GM18502 (cell line): ENCODE results near the gene KDM5A.
"Not testable (repeated sequence)": the region's sequence is repeated elsewhere in the genome, so short reads cannot be mapped to it uniquely, and the experiment has no call there.

Experiments
- ATAC-seq: cut with Tn5 transposase; IDR thresholded peaks from one replicate; pipeline ENCODE4 v1.9.1; 2021; ENCODE audit warnings: mild to moderate bottlenecking; ENCODE audit not compliant: unreplicated experiment, poor library complexity

Gene KDM5A

DNA sequence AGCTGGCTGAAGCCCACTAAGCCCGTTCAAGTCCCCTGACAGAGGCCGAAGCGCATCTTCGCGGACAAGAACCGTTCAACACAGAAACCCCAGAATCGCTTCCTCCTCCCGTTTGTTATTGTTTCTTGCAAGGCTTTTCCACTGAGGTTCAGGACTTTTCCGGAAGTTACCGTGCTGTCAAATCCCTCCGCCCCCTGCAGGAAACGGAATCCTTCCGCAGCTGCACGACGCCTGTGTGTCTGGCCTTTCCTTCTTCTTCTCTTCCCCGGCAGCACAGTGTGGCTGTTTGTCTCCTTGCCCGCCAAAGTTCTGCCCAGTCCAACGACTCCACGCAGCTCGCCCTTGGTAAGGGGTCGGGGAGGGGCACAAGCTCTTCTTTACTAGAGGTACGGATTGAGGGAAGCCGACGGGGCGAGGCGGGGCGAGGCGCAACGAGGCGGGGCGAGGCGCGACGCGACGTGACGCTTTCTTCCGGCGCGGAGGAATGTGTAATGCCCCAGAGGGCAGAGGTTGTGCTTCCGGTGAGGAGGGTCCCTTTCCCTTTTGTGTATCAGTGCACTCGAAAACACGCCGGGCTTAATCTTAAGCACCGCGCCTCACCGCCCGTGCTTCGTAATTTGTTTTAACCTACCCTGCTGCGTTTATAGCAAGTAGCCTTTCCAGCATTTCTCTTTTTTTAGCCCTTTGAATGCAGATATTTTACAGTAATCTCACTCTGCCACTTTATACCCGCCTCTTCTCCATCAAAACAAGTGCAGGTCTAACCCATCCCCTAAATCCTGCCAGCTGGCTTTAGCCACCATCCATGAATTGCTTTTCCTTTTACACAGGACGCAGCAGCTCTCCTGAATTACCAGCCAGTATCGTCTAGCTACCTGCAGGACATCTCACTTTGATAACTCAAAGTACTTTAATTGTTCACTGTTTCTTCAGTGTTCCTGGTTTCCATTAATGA lies at the start of gene KDM5A:
Gene KDM5A, minus strand, starts transcription at position 179 of the 955 bp plus-strand sequence. CDS start 229 bp downstream, outside the sequence.
- ATAC-seq: peak; percentile 89

GRCh38 chr12:435737-436136 lies 46.6 kb upstream of the KDM5A start:
- not testable (repeated sequence) for ATAC-seq

- no peak for ATAC-seq
These were observed 33.4 kb upstream of the KDM5A start for GRCh38 chr12:422526-422925.

DNA sequence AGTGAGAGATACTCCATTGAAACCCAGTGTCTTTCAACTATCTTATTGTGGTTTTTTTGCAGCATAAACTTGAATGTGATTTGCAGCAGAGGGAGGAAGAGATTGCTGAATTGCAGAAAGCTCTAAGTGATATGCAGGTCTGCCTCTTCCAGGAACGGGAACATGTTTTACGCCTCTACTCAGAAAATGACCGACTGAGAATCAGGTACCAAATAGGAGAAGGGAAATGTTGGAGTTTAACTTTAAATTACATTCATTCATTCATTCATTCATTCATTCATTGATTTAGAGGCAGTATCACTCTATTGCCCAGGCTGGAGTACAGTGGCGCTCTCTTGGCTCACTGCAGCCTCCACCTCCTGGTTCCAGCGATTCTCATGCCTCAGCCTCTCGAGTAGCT lies 29.3 kb upstream of the KDM5A start:
- ATAC-seq: no peak

DNA sequence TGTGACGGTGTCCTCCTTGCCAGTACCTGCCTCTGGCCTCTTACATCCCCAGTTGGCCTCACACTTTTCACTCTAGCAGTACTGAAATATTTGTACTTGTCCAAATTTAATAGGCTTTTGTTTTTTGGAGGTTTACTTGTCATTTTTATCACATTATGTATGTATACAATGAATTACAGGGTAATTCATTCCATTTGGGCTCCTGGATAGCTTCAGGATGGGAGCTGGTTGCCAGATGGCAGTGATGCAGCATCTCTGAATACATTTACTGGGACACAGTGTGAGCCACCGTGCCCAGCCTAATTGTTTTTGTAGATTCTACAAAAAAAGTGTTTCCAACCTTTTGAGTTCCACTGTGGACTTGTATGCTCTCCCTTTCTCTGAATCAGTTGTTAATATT lies 25.7 kb upstream of the KDM5A start:
- no peak for ATAC-seq

- no peak for ATAC-seq
These were observed 12.9 kb upstream of the KDM5A start for GRCh38 chr12:402029-402389.

DNA sequence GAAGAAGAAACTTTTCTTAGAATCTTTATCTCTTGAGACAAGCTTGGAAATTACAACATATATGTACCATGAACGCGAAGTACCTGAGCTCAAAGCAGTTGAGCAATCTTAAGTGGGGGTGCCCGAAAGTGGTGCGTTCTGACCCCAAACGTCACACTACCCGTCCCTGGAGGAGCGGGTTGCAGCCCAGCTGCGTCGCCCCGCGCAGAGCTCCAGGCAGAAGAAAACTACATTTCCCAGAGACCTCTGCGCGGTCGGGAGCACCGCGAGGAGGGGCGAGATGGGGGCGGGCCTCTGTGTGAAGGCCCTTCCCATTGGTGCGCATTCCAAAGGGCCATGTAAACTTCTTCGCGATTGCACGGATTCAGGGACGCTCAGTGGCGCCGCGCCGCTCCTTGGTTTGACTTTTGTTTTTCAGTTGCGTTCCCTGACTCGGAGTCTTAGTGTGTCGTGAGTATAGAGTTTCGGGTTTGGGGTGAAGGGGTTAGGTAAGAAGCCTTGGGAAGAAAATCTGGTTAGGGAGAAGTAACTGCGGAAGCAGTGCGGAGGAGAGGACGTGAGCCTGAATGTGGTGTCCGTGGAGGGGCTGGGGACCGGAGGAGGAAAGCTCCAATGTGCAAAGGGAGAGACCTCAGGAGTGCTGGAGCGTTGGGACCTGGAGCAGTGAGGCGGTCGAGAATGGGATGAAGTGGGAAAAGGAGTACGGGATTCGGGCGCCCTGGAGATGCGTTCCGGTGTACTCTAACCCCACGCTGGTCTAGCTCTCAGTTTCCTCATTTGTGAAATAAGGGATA lies 12.3 kb upstream of the KDM5A start, which contains the start of gene CCDC77:
Gene CCDC77, plus strand, starts transcription at position 410 of the 794 bp plus-strand sequence. CDS start 7,740 bp downstream, outside the sequence.
- ATAC-seq: peak; percentile 98

DNA sequence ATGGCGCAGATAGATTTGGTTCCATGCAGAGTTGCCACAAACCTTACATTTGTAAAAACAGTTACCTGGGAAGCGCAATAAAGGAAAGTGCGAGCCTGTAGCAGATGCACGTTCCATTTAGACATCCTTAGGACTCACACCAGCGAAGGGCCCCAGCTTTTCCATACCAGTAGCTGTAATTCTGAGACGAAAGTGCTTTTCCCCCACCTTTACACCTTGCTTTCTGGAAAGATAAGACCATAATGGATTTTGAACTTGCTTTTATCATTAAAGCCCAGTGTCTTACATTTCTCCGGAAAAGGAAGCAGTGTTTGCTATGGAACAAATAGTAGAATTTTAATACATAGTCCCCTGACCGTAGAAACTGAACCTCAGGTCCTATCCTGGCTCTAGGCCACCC lies 11.7 kb upstream of the KDM5A start:
- ATAC-seq: no peak

- peak; percentile 30 for ATAC-seq
These were observed 479 bp downstream of the KDM5A start for GRCh38 chr12:388541-389141.

- ATAC-seq: no peak
These were observed 1.1 kb downstream of the KDM5A start for GRCh38 chr12:388012-388411.

DNA sequence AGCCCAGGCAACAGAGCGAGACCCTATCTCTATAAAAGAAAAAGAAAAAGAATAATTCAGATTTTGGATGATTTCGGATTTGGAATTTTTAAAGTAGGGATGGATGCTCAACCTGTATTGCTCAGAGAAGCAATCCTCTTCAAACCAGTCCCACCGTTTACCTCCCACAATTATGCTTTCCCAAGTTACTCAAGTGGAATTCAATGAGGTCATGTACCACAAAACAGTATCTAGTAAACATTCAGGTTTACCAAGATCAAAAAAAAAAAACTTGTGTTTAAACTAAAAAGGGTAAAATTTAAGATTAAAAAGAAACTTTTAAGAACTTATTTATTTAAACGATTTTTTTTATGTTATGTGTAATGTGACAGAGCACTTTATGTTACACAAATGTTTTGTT lies 2.5 kb downstream of the KDM5A start:
- ATAC-seq: no peak

GRCh38 chr12:370739-371485 lies 18.2 kb downstream of the KDM5A start:
- ATAC-seq: not testable (repeated sequence)

- ATAC-seq: no peak
These were observed 21.1 kb downstream of the KDM5A start for GRCh38 chr12:367972-368371.

- no peak for ATAC-seq
These were observed 22.3 kb downstream of the KDM5A start for GRCh38 chr12:366820-367219.

DNA sequence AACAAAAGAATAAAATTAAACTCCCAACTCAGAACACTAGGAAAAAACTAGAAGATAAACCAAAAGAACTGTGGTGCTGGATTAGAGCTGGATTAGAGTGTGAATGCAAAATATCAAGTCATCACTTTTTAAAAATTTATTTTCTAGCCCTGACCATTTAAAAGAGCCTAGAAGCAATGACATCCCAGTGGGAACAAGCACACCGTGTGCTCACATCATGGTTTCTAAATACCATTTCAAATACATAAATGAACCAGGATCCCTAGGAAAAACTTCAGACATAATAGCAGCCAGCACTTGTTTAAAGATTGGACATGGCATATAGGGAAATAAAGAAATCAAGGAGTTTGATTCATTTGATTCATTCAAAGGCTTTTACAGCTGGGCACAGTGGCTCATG lies 30.0 kb downstream of the KDM5A start:
- no peak for ATAC-seq

DNA sequence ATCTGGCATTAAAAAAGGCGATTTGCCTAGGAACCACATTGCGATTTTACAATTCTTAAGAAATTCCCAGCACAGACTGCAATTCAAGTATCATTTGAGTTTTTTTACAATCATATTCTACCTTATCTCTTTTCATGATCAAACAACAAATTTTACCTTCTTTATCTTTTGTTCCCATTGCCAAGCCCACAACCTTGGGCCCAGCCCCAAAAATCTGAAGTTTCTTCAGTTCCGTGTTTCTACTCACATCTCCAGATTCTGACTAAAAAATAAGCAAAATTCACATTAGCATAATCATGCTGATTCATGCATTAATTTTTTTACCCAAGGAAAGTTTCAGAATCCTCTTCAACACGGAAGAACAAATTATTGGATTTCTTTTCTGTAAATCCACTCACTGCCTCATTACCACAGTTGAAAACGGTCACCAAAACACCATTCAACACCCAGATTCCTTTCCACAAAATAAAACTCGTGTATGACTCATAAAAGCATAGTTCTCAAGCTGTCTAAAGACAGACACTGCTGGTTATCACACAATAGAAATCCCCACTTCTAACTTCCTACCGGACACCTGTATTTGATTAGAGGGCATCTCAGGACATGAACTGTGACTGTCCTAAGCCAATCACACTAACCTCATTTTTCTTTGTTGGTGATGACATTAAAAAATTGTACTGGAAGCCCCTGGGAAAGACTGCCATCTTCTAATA lies 32.7 kb downstream of the KDM5A start:
- no peak for ATAC-seq

DNA sequence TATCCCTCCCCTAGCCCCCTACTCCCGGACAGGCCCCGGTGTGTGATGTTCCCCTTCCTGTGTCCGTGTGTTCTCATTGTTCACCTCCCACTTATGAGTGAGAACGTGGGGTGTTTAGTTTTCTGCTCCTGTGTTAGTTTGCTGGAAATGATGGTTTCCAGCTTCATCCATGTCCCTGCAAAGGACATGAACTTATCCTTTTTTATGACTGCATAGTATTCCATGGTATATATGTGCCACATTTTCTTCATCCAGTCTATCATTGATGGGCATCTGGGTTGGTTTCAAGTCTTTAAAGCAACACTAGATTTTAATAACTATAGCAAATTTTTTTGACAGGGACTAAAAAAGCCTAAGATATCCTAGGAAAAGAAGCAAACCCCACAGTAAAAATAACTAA lies 37.9 kb downstream of the KDM5A start:
- not testable (repeated sequence) for ATAC-seq

DNA sequence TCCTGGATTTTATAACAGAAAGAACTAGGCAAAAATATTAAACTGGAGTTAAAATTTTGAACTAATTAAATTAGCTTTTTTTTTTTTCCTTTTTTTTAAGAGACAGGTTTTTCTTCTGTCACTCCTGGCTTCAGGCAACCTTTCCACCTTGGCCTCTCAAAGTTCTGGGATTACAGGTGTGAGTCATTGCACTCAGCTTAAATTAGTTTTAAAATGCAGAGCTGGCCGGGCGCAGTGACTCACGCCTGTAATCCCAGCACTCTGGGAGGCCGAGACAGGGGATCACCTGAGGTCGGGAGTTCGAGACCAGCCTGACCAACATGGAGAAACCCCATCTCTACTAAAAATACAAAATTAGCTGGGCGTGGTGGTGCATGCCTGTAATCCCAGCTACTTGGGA lies 39.5 kb downstream of the KDM5A start:
- ATAC-seq: not testable (repeated sequence)

DNA sequence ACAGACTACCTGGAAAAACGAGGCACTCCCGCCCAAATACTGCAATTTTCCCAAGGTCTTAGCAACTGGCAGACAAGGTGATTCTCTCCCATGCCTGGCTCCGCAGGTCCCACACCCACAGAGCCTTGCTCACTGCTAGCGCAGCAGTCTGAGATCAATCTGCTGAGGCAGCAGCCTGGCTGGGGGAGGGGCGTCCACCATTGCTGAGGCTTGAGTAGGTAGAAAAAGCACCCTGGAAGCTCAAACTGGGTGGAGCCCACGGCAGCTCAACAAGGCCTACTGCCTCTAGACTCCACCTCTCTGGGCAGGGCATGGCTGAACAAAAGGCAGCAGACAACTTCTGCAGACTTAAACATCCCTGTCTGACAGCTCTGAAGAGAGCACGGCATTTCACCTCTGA lies 46.1 kb downstream of the KDM5A start:
- not testable (repeated sequence) for ATAC-seq
